ENCODE measurements around the gene ISG20L2.

- TF ChIP-seq CTCF (IDR thresholded peaks at IDR 0.05) = no peak
- TF ChIP-seq POLR2A (IDR thresholded peaks at IDR 0.05) = no peak
These were observed 32.2 kb upstream of the ISG20L2 start for GRCh38 chr1:156760796-156761104.
